AG04449 (cell line): ENCODE data around the gene KRTAP4-16.
"Not testable (repeated sequence)": the region's sequence is repeated elsewhere in the genome, so short reads cannot be mapped to it uniquely, and the experiment has no call there.

Source experiments
- CTCF ChIA-PET: fragments of 350-600 bp; formaldehyde crosslinking; extraction: SDS; loops from one replicate; lab custom pipeline; 2021; ENCODE audit warnings: antibody characterized with exemption; lab: Yijun Ruan, JAX
- POLR2A ChIA-PET: fragments of 400-600, 350-600 bp; formaldehyde crosslinking; extraction: SDS; loops from one replicate; lab custom pipeline; 2020; ENCODE audit warnings: antibody characterized with exemption, inconsistent platforms; lab: Yijun Ruan, JAX
- DNase-seq: peaks from one replicate; pipeline ENCODE4 v3.0.0-alpha.2; 2010; ENCODE audit warnings: low read depth, low spot score
- H3K4me3 ChIP-seq: 2 replicates; pipeline ENCODE4 v1.5.1; 2011; ENCODE audit warnings: low read depth, mild to moderate bottlenecking, control low read depth, low read length
- CTCF ChIP-seq: IDR thresholded peaks from one replicate; pipeline ENCODE4 v1.5.1; 2011; ENCODE audit warnings: mild to moderate bottlenecking, moderate library complexity, low read length, control low read depth, inconsistent platforms; ENCODE audit not compliant: insufficient read depth; ENCODE audit errors: missing control alignments

Gene KRTAP4-16

GRCh38 chr17:41131979-41132378, 30.0 kb upstream of the KRTAP4-16 start:
- ChIA-PET POLR2A (interaction anchor here (0.6 kb wide), 1 partner anchor 10 kb away, joined by 3 read pairs; no protein-coding TSS in a partner anchor), CTCF (no interaction called here)
- TF ChIP-seq CTCF = no peak
- no peak overlapping the region for H3K4me3 ChIP-seq
- no peak for DNase-seq

DNA sequence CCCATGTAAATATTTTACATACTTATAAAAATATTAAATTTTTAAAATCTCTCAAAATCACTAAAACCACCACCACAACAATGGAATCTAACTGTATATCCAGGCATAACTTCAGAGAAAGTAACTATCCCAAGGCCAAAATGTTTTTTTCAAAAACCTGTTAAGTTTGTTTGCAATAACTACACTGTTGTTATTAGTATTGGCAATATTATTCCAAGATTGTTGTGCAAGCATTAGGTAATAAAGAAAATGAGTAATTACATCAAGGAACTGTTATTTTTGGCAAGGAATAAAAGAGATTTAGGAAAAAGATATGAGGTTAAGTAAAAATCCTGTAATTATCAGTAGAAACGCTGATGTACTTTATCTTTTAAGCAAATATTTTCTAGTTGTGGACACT, 25.4 kb upstream of the KRTAP4-16 start:
- TF ChIP-seq CTCF = no peak
- H3K4me3 ChIP-seq = no peak overlapping the region
- CTCF ChIA-PET = no interaction called here
- POLR2A ChIA-PET = no interaction called here
- DNase-seq = no peak

DNA sequence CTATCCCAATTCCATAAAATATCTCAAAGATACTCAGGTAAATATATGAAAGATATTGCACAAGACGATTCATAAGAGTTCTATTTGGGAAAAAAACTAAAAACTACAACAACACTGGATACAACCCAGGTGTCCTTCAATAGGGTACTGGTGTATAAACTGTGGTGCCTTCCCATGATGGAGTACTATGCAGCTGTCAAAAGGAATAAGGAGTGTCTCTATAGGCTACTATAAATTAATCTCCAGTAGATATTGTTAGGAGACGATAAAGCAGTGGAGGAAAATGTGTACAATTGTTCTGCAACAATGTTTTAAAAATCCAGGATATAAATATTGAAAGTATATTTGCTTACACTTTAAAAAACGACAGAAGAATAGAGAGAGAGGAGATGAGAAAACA, 24.4 kb upstream of the KRTAP4-16 start:
- ChIA-PET CTCF (no interaction called here), POLR2A (no interaction called here)
- DNase-seq = no peak
- H3K4me3 ChIP-seq = no peak overlapping the region
- TF ChIP-seq CTCF = no peak

DNA sequence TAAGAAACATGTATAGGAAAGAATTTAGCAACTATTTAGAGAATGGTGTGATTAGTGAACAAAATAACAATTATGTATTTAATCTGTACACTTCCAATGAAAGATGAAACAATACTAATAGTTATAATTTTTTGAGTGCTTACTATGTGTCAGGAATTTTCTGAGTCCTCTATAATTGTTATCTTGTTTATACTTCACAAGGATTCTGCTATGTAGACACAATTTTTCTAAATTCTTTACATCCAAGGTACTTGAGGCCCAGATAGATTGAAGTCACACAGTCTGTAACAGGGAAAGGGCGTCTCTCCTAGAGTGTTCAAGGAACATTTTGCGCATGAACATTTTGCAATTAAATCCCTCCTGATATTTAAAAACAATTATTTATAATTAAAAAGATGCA, 23.1 kb upstream of the KRTAP4-16 start:
- H3K4me3 ChIP-seq = no peak overlapping the region
- TF ChIP-seq CTCF = no peak
- ChIA-PET POLR2A (no interaction called here), CTCF (interaction anchor here (1.0 to 1.3 kb wide), 2 partner anchors 16 to 424 kb away, joined by 3 to 5 read pairs; no protein-coding TSS in a partner anchor)
- no peak for DNase-seq

GRCh38 chr17:41123991-41124371, 22.0 kb upstream of the KRTAP4-16 start, which contains the start of gene KRTAP4-12:
TSS of gene KRTAP4-12 (minus strand) at chr17:41124182. CDS start at chr17:41124122, 60 bp downstream.
- H3K4me3 ChIP-seq, DNase-seq, POLR2A ChIA-PET: not testable (repeated sequence)
- CTCF ChIA-PET = interaction anchor here (1.0 to 1.3 kb wide), 2 partner anchors 17 to 425 kb away, joined by 3 to 5 read pairs; no protein-coding TSS in a partner anchor

DNA sequence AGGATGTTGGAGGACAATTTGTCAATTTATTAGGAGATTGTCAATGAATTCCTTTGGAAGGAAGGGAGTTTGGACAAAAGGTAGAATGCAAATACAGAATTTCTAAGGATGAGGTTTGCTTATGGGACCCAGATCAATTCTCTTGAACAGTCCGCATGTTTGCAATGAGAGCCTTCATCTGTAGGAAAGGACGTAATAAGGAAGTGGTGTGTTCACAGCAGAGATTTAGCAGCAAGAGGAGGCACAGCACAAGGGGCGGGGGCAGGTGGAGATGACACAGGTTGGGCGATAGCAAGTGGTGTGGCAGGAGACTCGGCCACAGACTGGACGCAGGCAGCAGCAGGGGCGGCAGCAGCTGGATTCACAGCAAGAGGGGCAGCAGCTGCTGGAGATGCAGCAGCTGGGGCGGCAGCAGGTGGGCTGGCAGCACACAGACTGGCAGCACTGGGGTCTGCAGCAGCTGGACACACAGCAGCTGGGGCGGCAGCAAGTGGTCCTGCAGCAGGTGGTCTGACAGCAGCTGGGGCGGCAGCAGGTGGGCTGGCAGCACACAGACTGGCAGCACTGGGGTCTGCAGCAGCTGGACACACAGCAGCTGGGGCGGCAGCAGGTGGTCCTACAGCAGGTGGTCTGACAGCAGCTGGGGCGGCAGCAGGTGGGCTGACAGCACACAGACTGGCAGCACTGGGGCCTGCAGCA, 21.4 kb upstream of the KRTAP4-16 start:
- H3K4me3 ChIP-seq, DNase-seq, POLR2A ChIA-PET: not testable (repeated sequence)
- CTCF ChIA-PET = interaction anchor here (1.3 kb wide), 1 partner anchor 426 kb away, joined by 5 read pairs; no protein-coding TSS in a partner anchor

- ChIA-PET CTCF (no interaction called here), POLR2A (no interaction called here)
- H3K4me3 ChIP-seq = no peak overlapping the region
- no peak for DNase-seq
- TF ChIP-seq CTCF = no peak
Observed at GRCh38 chr17:41121742-41122141, 19.7 kb upstream of the KRTAP4-16 start.

DNA sequence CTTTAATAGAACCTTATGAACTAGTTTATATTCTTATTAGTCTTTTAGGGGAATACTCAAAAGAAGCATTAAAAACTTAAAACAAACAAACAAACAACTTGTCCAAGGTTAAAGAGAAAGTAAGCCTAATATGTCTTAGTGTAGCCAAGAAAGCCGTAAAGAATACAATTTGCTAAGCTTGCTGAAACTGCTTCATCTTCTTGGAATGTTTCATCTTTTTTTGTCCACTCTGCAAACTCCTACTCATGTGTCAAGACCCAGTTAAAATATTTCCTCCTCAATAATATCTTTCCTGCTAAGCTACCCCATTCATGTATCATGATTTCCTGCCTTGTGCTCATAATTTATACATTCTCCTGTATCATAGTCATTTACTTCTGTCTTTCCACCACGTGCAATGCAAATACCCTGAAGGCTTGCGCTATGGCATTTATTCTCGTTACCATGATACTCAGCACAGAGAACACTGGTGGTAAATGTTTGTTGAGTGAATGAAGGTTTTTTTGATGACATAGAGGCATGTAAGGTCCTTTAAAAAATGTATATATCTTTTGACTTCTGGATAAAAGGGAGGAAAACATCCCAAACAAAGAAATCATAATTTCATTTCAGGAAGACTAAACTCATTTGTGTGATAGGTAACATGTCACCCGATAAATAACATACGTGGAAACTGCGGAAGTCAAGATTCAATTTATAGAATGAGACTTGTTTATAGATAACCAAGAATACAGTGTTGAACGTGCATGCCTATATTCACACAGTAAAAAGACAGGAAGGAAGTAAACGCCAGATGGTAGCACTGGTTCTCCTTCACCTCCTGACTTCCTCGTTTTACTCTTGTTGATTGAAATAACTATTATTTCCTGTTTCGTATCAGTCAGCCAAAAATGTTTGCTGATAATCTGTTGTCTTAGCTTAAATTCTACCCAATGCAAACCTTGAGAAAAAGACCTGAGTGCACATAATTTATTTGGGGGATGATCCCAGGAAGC, 18.0 kb upstream of the KRTAP4-16 start:
- ChIA-PET CTCF (interaction anchor here (1.2 kb wide), 1 partner anchor 11 kb away, joined by 3 read pairs; no protein-coding TSS in a partner anchor), POLR2A (interaction anchor here (0.7 kb wide), 1 partner anchor 134 kb away, joined by 4 read pairs; no protein-coding TSS in a partner anchor)
- DNase-seq, H3K4me3 ChIP-seq: not testable (repeated sequence)
